Vagina (tissue), 2 donors: ENCODE data around the gene NEK4. TPM values are rescaled to one million over a fixed set of nuclear protein-coding genes. Genes with fewer than 3 reads are reported as not detected.

Experiments
- DNase-seq, 2 donors: peaks; one replicate each; pipeline ENCODE4 v3.0.0-alpha.2; 2017; ENCODE audit errors: extremely low spot score in 2 of 2
- H3K27ac ChIP-seq: fragments of 200-600 bp; sonication (generic); one replicate; pipeline ENCODE4 v1.5.1; 2019
- H3K27me3 ChIP-seq: fragments of 200-600 bp; sonication (generic); one replicate; pipeline ENCODE4 v1.5.1; 2019
- H3K36me3 ChIP-seq, 2 donors: fragments of 200-600 bp; sonication (generic); one replicate each; pipeline ENCODE4 v1.5.1; 2017 to 2019
- H3K4me1 ChIP-seq: fragments of 200-600 bp; sonication (generic); one replicate; pipeline ENCODE4 v1.5.1; 2019
- H3K4me3 ChIP-seq, 2 donors: fragments of 200-600 bp; sonication (generic); 1 replicate in 1 of 2; 2 replicates in 1 of 2; pipeline ENCODE4 v1.5.1; 2016 to 2019
- H3K9me3 ChIP-seq: fragments of 200-600 bp; sonication (generic); one replicate; pipeline ENCODE4 v1.5.1; 2019
- CTCF ChIP-seq, 3 experiments: fragments of 450-650 bp in 2 of 3; fragments of 200-600 bp in 1 of 3; sonication (generic) in 1 of 3; IDR thresholded peaks; one replicate each; pipeline ENCODE4 v1.5.1; 2017 to 2019; ENCODE audit warnings: antibody characterized with exemption in 3 of 3, mild to moderate bottlenecking in 2 of 3, moderate library complexity in 2 of 3
- POLR2A ChIP-seq, 2 donors: fragments of 450-650 bp; IDR thresholded peaks; one replicate each; pipeline ENCODE4 v1.6.1; 2017; ENCODE audit warnings: antibody characterized with exemption in 2 of 2, mild to moderate bottlenecking in 2 of 2, moderate library complexity in 2 of 2
- POLR2AphosphoS5 ChIP-seq, 2 donors: sonication (generic); formaldehyde crosslinking; IDR thresholded peaks; one replicate each; pipeline ENCODE4 v1.9.0; 2017; ENCODE audit warnings: antibody characterized with exemption in 2 of 2, mild to moderate bottlenecking in 2 of 2, low read depth in 1 of 2; ENCODE audit not compliant: insufficient read depth in 1 of 2
- intact Hi-C: fragments of 100-400 bp; cut with DNase I; formaldehyde crosslinking; loops from one replicate; pipeline ENCODE4 v1.15.1; 2023
- total RNA-seq: library from RNA; depleted of rRNA; stranded (reverse); fragments of >200 nt; gene quantifications from one replicate; pipeline ENCODE4 v1.2.3, GENCODE V29; 2016

The NEK4 gene
- total RNA-seq, 1 donor from 2014 or later, result 53.0 TPM

GRCh38 chr3:52743152-52743551 lies 27.6 kb downstream of the NEK4 start:
- DNase-seq, result no peak
- Histone ChIP-seq H3K27me3 (no peaks in the 10 kb centered on the region), H3K4me1 (no peaks in the 10 kb centered on the region), H3K36me3 (peaks cover 0 to 83% of the 10 kb centered on the region in 2 donors), H3K27ac (no peak overlapping the region), H3K4me3 (no peak overlapping the region), H3K9me3 (no peaks in the 10 kb centered on the region)
- intact Hi-C loops, result loop anchor here (10.0 kb wide), 1 partner anchor 192 kb away; no protein-coding TSS in a partner anchor
- TF ChIP-seq CTCF (IDR thresholded peaks at IDR 0.05) (no peak), POLR2AphosphoS5 (IDR thresholded peaks at IDR 0.05; ENCODE audit: insufficient read depth in 1 of 2, low read depth in 1 of 2) (no peak), POLR2A (IDR thresholded peaks at IDR 0.05) (no peak)

- no peak for DNase-seq
- intact Hi-C loops, result loop anchor here (10.0 kb wide), 1 partner anchor 192 kb away; no protein-coding TSS in a partner anchor
- no peaks in the 10 kb centered on the region for H3K27me3 ChIP-seq
Measured at GRCh38 chr3:52742418-52743041, 28.2 kb downstream of the NEK4 start.

GRCh38 chr3:52739730-52740129 lies 31.0 kb downstream of the NEK4 start:
- TF ChIP-seq CTCF (IDR thresholded peaks at IDR 0.05), result no peak
- no peak for TF ChIP-seq POLR2AphosphoS5 (IDR thresholded peaks at IDR 0.05; ENCODE audit: insufficient read depth in 1 of 2, low read depth in 1 of 2)
- no peak for TF ChIP-seq POLR2A (IDR thresholded peaks at IDR 0.05)
- Histone ChIP-seq H3K27me3 (no peaks in the 10 kb centered on the region), H3K4me1 (no peaks in the 10 kb centered on the region), H3K9me3 (no peaks in the 10 kb centered on the region), H3K27ac (no peak overlapping the region), H3K4me3 (no peak overlapping the region), H3K36me3 (peaks cover 0 to 77% of the 10 kb centered on the region in 2 donors)
- no peak for DNase-seq
- intact Hi-C loops, result loop anchor here (10.0 kb wide), 1 partner anchor 195 kb away; no protein-coding TSS in a partner anchor

More at GRCh38 chr3:52742418-52743041, 28.2 kb downstream of the NEK4 start:
- H3K9me3 ChIP-seq, result no peaks in the 10 kb centered on the region
- H3K4me3 ChIP-seq, result no peak overlapping the region
- H3K27ac ChIP-seq, result no peak overlapping the region
- no peaks in the 10 kb centered on the region for H3K4me1 ChIP-seq
- no peak for TF ChIP-seq POLR2A (IDR thresholded peaks at IDR 0.05)
- TF ChIP-seq CTCF (IDR thresholded peaks at IDR 0.05), result peak in 2 of 3 experiments; percentile 23 to 37
- H3K36me3 ChIP-seq, result peaks cover 0 to 88% of the 10 kb centered on the region in 2 donors

GRCh38 chr3:52733256-52733891 lies 37.4 kb downstream of the NEK4 start:
- TF ChIP-seq POLR2AphosphoS5 (IDR thresholded peaks at IDR 0.05; ENCODE audit: insufficient read depth in 1 of 2, low read depth in 1 of 2), result no peak
- no peak for TF ChIP-seq CTCF (IDR thresholded peaks at IDR 0.05)
- no peak for TF ChIP-seq POLR2A (IDR thresholded peaks at IDR 0.05)
- Histone ChIP-seq H3K4me1 (no peaks in the 10 kb centered on the region), H3K9me3 (peaks cover 5% of the 10 kb centered on the region), H3K4me3 (no peak overlapping the region), H3K27me3 (no peaks in the 10 kb centered on the region), H3K27ac (no peak overlapping the region), H3K36me3 (peaks cover 0 to 52% of the 10 kb centered on the region in 2 donors)
- no peak for DNase-seq
- intact Hi-C loops, result no loop called here

- Histone ChIP-seq H3K36me3 (peaks cover 0 to 39% of the 10 kb centered on the region in 2 donors), H3K9me3 (peaks cover 5% of the 10 kb centered on the region), H3K27me3 (no peaks in the 10 kb centered on the region), H3K4me1 (no peaks in the 10 kb centered on the region), H3K4me3 (no peak overlapping the region), H3K27ac (no peak overlapping the region)
- no peak for DNase-seq
- intact Hi-C loops, result no loop called here
- no peak for TF ChIP-seq CTCF (IDR thresholded peaks at IDR 0.05)
- TF ChIP-seq POLR2AphosphoS5 (IDR thresholded peaks at IDR 0.05; ENCODE audit: insufficient read depth in 1 of 2, low read depth in 1 of 2), result no peak
- no peak for TF ChIP-seq POLR2A (IDR thresholded peaks at IDR 0.05)
Measured at GRCh38 chr3:52731590-52731989, 39.1 kb downstream of the NEK4 start.
